Spinal cord (tissue), 10 donors: ENCODE data around the gene MFNG. TPM values are rescaled to one million over a fixed set of nuclear protein-coding genes. Genes with fewer than 3 reads are reported as not detected.

Experiments
- DNase-seq, 6 donors: peaks; one replicate each; pipeline versions ENCODE4 v3.0.0 to v3.0.0-alpha.2; 2013 to 2015; ENCODE audit warnings: low spot score in 6 of 6, low read depth in 4 of 6
- H3K27ac ChIP-seq: one replicate; pipeline ENCODE4 v1.5.1; 2013; ENCODE audit warnings: low read depth, low read length, control low read depth
- H3K27me3 ChIP-seq: one replicate; pipeline ENCODE4 v1.6.1; 2013; ENCODE audit warnings: low read length; ENCODE audit not compliant: control insufficient read depth, insufficient read depth
- H3K36me3 ChIP-seq: one replicate; pipeline ENCODE4 v1.6.1; 2013; ENCODE audit warnings: low read length; ENCODE audit not compliant: control insufficient read depth, insufficient read depth
- H3K4me1 ChIP-seq: one replicate; pipeline ENCODE4 v1.6.1; 2013; ENCODE audit warnings: low read length; ENCODE audit not compliant: control insufficient read depth, insufficient read depth
- H3K4me3 ChIP-seq: one replicate; pipeline ENCODE4 v1.5.1; 2013; ENCODE audit warnings: low read depth, low read length, control low read depth
- H3K9me3 ChIP-seq: one replicate; pipeline ENCODE4 v1.6.1; 2013; ENCODE audit warnings: low read length; ENCODE audit not compliant: control insufficient read depth, insufficient read depth
- WGBS: methylation state at CpG from one replicate; pipeline ENCODE4 v1.1.5; 2013; ENCODE audit warnings: missing lambda C conversion rate; ENCODE audit not compliant: insufficient coverage; 5-methylcytosine and 5-hydroxymethylcytosine counted together
- polyA plus RNA-seq, 2 donors: library from polyadenylated mRNA; unstranded; fragments of 120-200 nt; gene quantifications; one replicate each; pipeline ENCODE4 v1.2.1, GENCODE V29; 2013; ENCODE audit not compliant: insufficient read length in 2 of 2
- total RNA-seq, 2 donors: library from RNA; depleted of rRNA in 1 of 2; stranded (reverse); fragments of 120-200 nt in 1 of 2; fragments of >200 nt in 1 of 2; gene quantifications; one replicate each; pipeline versions ENCODE4 v1.2.3 to v1.2.4, GENCODE V29; 2013 to 2014
- donor health status: healthy.

The MFNG gene
- total and polyA plus RNA-seq, 4 donors = 3.6 to 12.6 (median 11.2) TPM

DNA sequence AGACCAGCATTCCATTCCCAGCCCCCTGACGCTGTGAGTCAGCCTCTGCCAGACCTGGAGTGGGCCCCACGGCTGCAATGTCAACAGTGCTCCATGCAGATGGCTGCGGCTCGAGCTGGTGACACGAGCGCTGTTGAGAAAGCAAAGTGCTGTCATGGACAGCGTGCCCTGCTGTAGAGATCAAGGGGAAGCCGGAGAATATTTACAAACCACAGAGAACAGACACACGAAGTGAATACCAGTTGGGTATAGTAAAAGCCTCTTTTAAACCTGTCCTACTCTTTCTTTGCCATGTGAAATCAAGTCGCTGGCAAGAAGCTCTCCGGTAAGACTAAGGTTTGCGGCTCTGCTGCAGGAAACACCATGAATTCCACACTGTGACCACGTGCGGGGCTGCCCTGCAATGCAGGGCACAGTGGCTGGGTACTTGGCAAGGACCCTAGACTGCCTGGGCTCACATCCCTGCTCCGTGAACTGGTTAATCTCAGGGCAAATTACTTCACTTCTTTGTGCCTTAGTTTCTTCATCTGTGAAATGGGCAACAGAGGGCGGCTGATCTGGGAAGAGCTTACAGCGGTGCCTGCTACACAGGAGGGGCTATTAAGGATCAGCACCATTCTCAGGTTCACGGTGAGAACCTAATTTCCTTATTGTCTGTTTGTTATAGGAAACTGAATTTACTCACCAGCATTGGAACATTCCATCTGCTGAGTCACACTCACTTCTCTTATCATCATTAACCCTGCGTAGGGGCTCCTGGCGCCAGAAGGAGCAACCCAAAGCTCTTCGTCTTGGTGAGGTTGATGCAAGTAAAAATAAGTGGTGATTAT is 31.1 kb downstream of the MFNG start:
- Histone ChIP-seq H3K4me3 (no peak overlapping the region), H3K36me3 (no peaks in the 10 kb centered on the region), H3K4me1 (peaks cover 15% of the 10 kb centered on the region), H3K9me3 (no peaks in the 10 kb centered on the region), H3K27me3 (peaks cover 2% of the 10 kb centered on the region), H3K27ac (no peak overlapping the region)
- 45% methylated on average over 11 of the region's 21 CpGs for WGBS
- DNase-seq = peak in 1 of 6 donors; percentile 34

- no peak overlapping the region for H3K4me3 ChIP-seq
- WGBS = 94% methylated on average over 7 of the region's 7 CpGs
- H3K36me3 ChIP-seq = no peaks in the 10 kb centered on the region
- DNase-seq = no peak
- H3K27ac ChIP-seq = no peak overlapping the region
- H3K4me1 ChIP-seq = peaks cover 29% of the 10 kb centered on the region
- no peaks in the 10 kb centered on the region for H3K9me3 ChIP-seq
- H3K27me3 ChIP-seq = peaks cover 2% of the 10 kb centered on the region
Measured at GRCh38 chr22:37453696-37454095, 32.5 kb downstream of the MFNG start.

- no peaks in the 10 kb centered on the region for H3K9me3 ChIP-seq
- no peak overlapping the region for H3K27ac ChIP-seq
- H3K36me3 ChIP-seq = no peaks in the 10 kb centered on the region
- WGBS = no CpG with 5 or more reads among the region's 1 CpG
- peaks cover 47% of the 10 kb centered on the region for H3K4me1 ChIP-seq
- H3K4me3 ChIP-seq = no peak overlapping the region
- no peaks in the 10 kb centered on the region for H3K27me3 ChIP-seq
- DNase-seq = no peak
Measured at GRCh38 chr22:37451218-37451617, 35.0 kb downstream of the MFNG start.

DNA sequence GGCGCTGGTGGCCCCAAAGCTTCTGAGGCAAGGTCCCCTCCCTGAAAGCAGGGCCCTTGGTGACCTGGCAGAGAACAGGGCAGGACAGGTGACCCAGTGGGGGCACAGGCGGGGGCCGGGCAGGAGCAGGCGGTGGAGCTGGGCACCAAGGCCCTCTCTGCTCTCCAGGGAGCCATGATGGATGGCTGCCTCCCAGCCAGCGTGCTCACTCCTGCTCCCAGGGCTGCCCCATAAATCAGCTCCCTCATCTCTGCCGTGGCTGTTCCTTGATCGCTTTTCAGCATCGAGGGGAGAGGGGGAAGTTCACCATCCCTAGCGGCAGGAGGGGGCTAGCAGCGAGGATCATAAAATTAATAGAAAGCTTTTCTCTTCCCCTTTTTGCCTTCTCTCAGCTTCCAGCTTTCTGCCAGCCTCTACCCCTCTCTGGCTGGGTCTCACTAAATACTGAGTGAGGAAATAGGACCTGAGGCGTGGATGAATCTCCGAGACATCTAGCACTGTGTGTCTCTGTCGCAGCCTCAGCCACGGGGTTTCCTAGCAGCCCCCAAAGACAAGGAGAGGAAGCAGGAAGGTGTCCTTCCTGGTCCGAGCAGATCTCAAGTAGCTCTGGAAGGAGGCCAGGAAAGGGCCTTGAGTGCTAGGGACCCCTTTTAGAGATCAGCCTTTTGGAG is 36.7 kb downstream of the MFNG start:
- 31% methylated on average over 10 of the region's 15 CpGs for WGBS
- H3K4me3 ChIP-seq = no peak overlapping the region
- H3K36me3 ChIP-seq = no peaks in the 10 kb centered on the region
- H3K27me3 ChIP-seq = no peaks in the 10 kb centered on the region
- no peaks in the 10 kb centered on the region for H3K9me3 ChIP-seq
- peaks cover 32% of the 10 kb centered on the region for H3K4me1 ChIP-seq
- no peak overlapping the region for H3K27ac ChIP-seq
- DNase-seq = peak in 2 of 6 donors; percentile 30 to 86

- H3K9me3 ChIP-seq = no peaks in the 10 kb centered on the region
- H3K36me3 ChIP-seq = no peaks in the 10 kb centered on the region
- H3K27me3 ChIP-seq = no peaks in the 10 kb centered on the region
- H3K27ac ChIP-seq = no peak overlapping the region
- DNase-seq = peak in 2 of 6 donors; percentile 87 to 91
- H3K4me1 ChIP-seq = peaks cover 33% of the 10 kb centered on the region
- WGBS = 28% methylated on average over 13 of the region's 18 CpGs
- no peak overlapping the region for H3K4me3 ChIP-seq
Measured at GRCh38 chr22:37448516-37449127, 37.6 kb downstream of the MFNG start.

DNA sequence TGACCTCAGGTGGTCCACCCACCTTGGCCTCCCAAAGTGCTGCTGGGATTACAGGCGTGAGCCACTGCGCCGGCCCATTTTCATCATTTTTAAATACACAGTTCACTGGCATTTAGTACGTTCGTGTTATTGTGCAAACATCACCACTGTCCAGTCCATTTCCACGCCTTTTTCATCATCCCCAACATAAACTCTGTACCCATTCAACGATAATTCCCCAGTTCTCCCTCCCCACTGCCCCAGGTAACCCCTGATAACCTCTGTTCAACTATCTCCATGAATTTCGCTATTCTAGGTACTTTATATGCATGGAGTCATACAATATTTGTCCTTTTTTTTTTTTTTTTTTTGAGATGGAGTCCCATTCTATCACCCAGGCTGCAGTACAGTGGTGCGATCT is 40.7 kb downstream of the MFNG start:
- H3K4me3 ChIP-seq = no peak overlapping the region
- H3K27me3 ChIP-seq = no peaks in the 10 kb centered on the region
- WGBS = 97% methylated on average over 8 of the region's 9 CpGs
- peaks cover 41% of the 10 kb centered on the region for H3K4me1 ChIP-seq
- H3K27ac ChIP-seq = no peak overlapping the region
- H3K36me3 ChIP-seq = no peaks in the 10 kb centered on the region
- no peak for DNase-seq
- H3K9me3 ChIP-seq = no peaks in the 10 kb centered on the region

DNA sequence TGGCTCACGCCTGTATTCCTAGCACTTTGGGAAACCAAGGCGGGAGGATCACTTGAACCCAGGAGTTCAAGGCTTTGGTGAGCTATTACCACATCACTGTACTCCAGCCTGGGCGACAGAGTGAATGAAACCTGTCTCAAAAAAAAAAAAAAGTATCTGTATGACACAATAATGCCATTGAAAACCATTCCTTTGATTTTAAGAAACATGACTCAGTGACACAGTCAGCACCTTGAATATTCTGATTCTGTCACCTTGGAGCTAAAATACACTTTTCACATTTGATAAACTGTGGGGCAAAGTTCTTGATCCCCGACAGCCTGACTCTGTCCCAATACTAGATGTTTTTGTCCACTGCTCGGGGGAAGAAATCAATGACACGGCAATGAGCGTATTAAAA is 42.2 kb downstream of the MFNG start:
- Histone ChIP-seq H3K9me3 (no peaks in the 10 kb centered on the region), H3K36me3 (no peaks in the 10 kb centered on the region), H3K4me1 (peaks cover 30% of the 10 kb centered on the region), H3K27ac (no peak overlapping the region), H3K4me3 (no peak overlapping the region), H3K27me3 (no peaks in the 10 kb centered on the region)
- no peak for DNase-seq
- WGBS = 90% methylated on average over 4 of the region's 7 CpGs

GRCh38 chr22:37443086-37443485 is 43.1 kb downstream of the MFNG start:
- no peaks in the 10 kb centered on the region for H3K27me3 ChIP-seq
- WGBS = 40% methylated on average over 6 of the region's 7 CpGs
- H3K27ac ChIP-seq = peak overlapping the region; percentile 26
- H3K36me3 ChIP-seq = no peaks in the 10 kb centered on the region
- H3K9me3 ChIP-seq = no peaks in the 10 kb centered on the region
- peaks cover 21% of the 10 kb centered on the region for H3K4me1 ChIP-seq
- peak in 2 of 6 donors; percentile 60 to 63 for DNase-seq
- no peak overlapping the region for H3K4me3 ChIP-seq

DNA sequence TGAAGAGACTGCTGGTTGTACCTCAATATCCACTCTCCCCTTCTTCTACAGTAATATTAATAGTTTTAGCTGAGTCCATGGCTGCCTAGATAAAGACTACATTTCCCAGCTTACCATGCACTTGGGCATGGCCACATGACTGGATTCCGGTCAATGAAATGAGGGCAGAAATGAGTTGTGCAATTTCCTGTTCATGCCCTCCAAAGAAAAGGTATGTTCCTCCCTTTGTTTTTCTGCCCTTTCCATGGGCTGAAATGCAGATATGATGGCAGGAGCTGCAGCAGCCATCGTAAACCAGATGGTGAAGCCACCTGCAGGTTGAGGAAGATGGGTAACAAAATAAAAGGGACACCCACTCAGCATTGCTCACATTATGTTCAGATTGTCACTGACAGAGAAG is 43.6 kb downstream of the MFNG start:
- WGBS = 75% methylated on average over 2 of the region's 2 CpGs
- Histone ChIP-seq H3K4me3 (no peak overlapping the region), H3K9me3 (no peaks in the 10 kb centered on the region), H3K4me1 (peaks cover 16% of the 10 kb centered on the region), H3K36me3 (no peaks in the 10 kb centered on the region), H3K27me3 (no peaks in the 10 kb centered on the region), H3K27ac (peak overlapping the region; percentile 26)
- peak in 1 of 6 donors; percentile 69 for DNase-seq
